Suprapubic skin (tissue), 4 donors: ENCODE results near the gene ETFA. TPM values are rescaled to one million over a fixed set of nuclear protein-coding genes. Genes with fewer than 3 reads are reported as not detected.
"Not testable (repeated sequence)": the region's sequence is repeated elsewhere in the genome, so short reads cannot be mapped to it uniquely, and the experiment has no call there.

Experiments used
- DNase-seq, 2 donors: peaks; one replicate each; pipeline ENCODE4 v3.0.0-alpha.2; 2019; ENCODE audit warnings: low spot score in 2 of 2
- H3K27ac ChIP-seq: fragments of 200-600 bp; sonication (generic); one replicate; pipeline ENCODE4 v1.5.1; 2019
- H3K27me3 ChIP-seq: fragments of 200-600 bp; sonication (generic); one replicate; pipeline ENCODE4 v1.5.1; 2019
- H3K36me3 ChIP-seq: fragments of 200-600 bp; sonication (generic); one replicate; pipeline ENCODE4 v1.5.1; 2019
- H3K4me1 ChIP-seq: fragments of 200-600 bp; sonication (generic); one replicate; pipeline ENCODE4 v1.5.1; 2019
- H3K4me3 ChIP-seq: fragments of 200-600 bp; sonication (generic); one replicate; pipeline ENCODE4 v1.5.1; 2019; ENCODE audit warnings: mild to moderate bottlenecking
- H3K9me3 ChIP-seq: fragments of 200-600 bp; sonication (generic); one replicate; pipeline ENCODE4 v1.5.1; 2019
- CTCF ChIP-seq, 2 donors: fragments of 200-600 bp in 1 of 2; fragments of 450-650 bp in 1 of 2; sonication (generic) in 1 of 2; IDR thresholded peaks; one replicate each; pipeline ENCODE4 v1.5.1; 2016 to 2019; ENCODE audit warnings: antibody characterized with exemption in 2 of 2, mild to moderate bottlenecking in 1 of 2, moderate library complexity in 1 of 2
- EP300 ChIP-seq: sonication (generic); formaldehyde crosslinking; IDR thresholded peaks from one replicate; pipeline ENCODE4 v1.6.1; 2017; ENCODE audit warnings: antibody characterized with exemption
- POLR2A ChIP-seq, 2 donors: fragments of 450-650 bp; IDR thresholded peaks; one replicate each; pipeline ENCODE4 v1.6.1; 2017; ENCODE audit warnings: antibody characterized with exemption in 2 of 2, mild to moderate bottlenecking in 2 of 2, moderate library complexity in 2 of 2
- POLR2AphosphoS5 ChIP-seq, 3 donors: sonication (generic); formaldehyde crosslinking; IDR thresholded peaks; one replicate each; pipeline ENCODE4 v1.6.1; 2017; ENCODE audit warnings: antibody characterized with exemption in 3 of 3
- WGBS: methylation state at CpG from one replicate; pipeline ENCODE4 v1.1.5; 2018; 5-methylcytosine and 5-hydroxymethylcytosine counted together
- total RNA-seq, 4 donors: library from RNA; depleted of rRNA; stranded (reverse); fragments of >200 nt; gene quantifications; one replicate each; pipeline ENCODE4 v1.1.0, GENCODE V29; 2016

Gene ETFA
- total RNA-seq, 4 donors from 2014 or later, result 63.6 to 90.1 (median 85.1) TPM

GRCh38 chr15:76296849-76297248, 14.4 kb downstream of the ETFA start:
- no peak overlapping the region for H3K27ac ChIP-seq
- H3K36me3 ChIP-seq, result no peaks in the 10 kb centered on the region
- DNase-seq, result no peak
- no peaks in the 10 kb centered on the region for H3K4me1 ChIP-seq
- 100% methylated on average over 1 of the region's 1 CpG for WGBS
- no peaks in the 10 kb centered on the region for H3K27me3 ChIP-seq
- H3K4me3 ChIP-seq, result no peak overlapping the region
- H3K9me3 ChIP-seq, result no peaks in the 10 kb centered on the region
- no peak for TF ChIP-seq POLR2A (IDR thresholded peaks at IDR 0.05)
- no peak for TF ChIP-seq EP300
- TF ChIP-seq CTCF (IDR thresholded peaks at IDR 0.05), result no peak
- TF ChIP-seq POLR2AphosphoS5 (IDR thresholded peaks at IDR 0.05), result no peak

- H3K27me3 ChIP-seq, H3K4me1 ChIP-seq, H3K9me3 ChIP-seq, DNase-seq, H3K4me3 ChIP-seq, H3K27ac ChIP-seq, H3K36me3 ChIP-seq: not testable (repeated sequence)
- WGBS, result 96% methylated on average over 1 of the region's 1 CpG
These were observed 16.8 kb downstream of the ETFA start for GRCh38 chr15:76294463-76294862.

GRCh38 chr15:76293361-76293760, 17.9 kb downstream of the ETFA start:
- TF ChIP-seq POLR2AphosphoS5 (IDR thresholded peaks at IDR 0.05), result no peak
- no peak for TF ChIP-seq CTCF (IDR thresholded peaks at IDR 0.05)
- TF ChIP-seq POLR2A (IDR thresholded peaks at IDR 0.05), result no peak
- no peak for TF ChIP-seq EP300
- Histone ChIP-seq H3K27me3 (no peaks in the 10 kb centered on the region), H3K36me3 (peaks cover 4% of the 10 kb centered on the region), H3K27ac (no peak overlapping the region), H3K4me3 (no peak overlapping the region), H3K9me3 (no peaks in the 10 kb centered on the region), H3K4me1 (no peaks in the 10 kb centered on the region)
- DNase-seq, result no peak
- WGBS, result 22% methylated on average over 1 of the region's 1 CpG

- 78% methylated on average over 3 of the region's 3 CpGs for WGBS
- Histone ChIP-seq H3K36me3 (peaks cover 34% of the 10 kb centered on the region), H3K9me3 (no peaks in the 10 kb centered on the region), H3K4me1 (peaks cover 4% of the 10 kb centered on the region), H3K27ac (no peak overlapping the region), H3K27me3 (no peaks in the 10 kb centered on the region), H3K4me3 (no peak overlapping the region)
- DNase-seq, result no peak
- TF ChIP-seq CTCF (IDR thresholded peaks at IDR 0.05) (no peak), EP300 (no peak), POLR2A (IDR thresholded peaks at IDR 0.05) (no peak), POLR2AphosphoS5 (IDR thresholded peaks at IDR 0.05) (no peak)
These were observed 21.7 kb downstream of the ETFA start for GRCh38 chr15:76289582-76289981.

GRCh38 chr15:76286271-76286879, 24.9 kb downstream of the ETFA start:
- WGBS, result 50% methylated on average over 4 of the region's 4 CpGs
- Histone ChIP-seq H3K4me3 (no peak overlapping the region), H3K36me3 (peaks cover 63% of the 10 kb centered on the region), H3K27me3 (no peaks in the 10 kb centered on the region), H3K9me3 (no peaks in the 10 kb centered on the region), H3K4me1 (peaks cover 4% of the 10 kb centered on the region), H3K27ac (no peak overlapping the region)
- TF ChIP-seq CTCF (IDR thresholded peaks at IDR 0.05), result no peak
- TF ChIP-seq EP300, result no peak
- TF ChIP-seq POLR2A (IDR thresholded peaks at IDR 0.05), result no peak
- no peak for TF ChIP-seq POLR2AphosphoS5 (IDR thresholded peaks at IDR 0.05)
- DNase-seq, result no peak
